SK-N-SH treated with all-trans-retinoic acid at 6 μM for 48 hours (cell line): ENCODE data around the gene RPRD1B.

ENCODE experiments used
- ATAC-seq: fragments of 200-7000 bp; cut with Tn5 transposase; 3 replicates; pipeline ENCODE4 v1.9.1; 2020; ENCODE audit warnings: mild to moderate bottlenecking, moderate library complexity
- ARNTL ChIP-seq: fragments of 450-650 bp; formaldehyde crosslinking; IDR thresholded peaks from 2 replicates; pipeline ENCODE4 v1.5.0; 2020; ENCODE audit warnings: low read depth, mild to moderate bottlenecking, moderate library complexity, borderline replicate concordance
- BACH2 ChIP-seq: fragments of 250-450 bp; sonication (Bioruptor Pico); IDR thresholded peaks from 2 replicates; pipeline ENCODE4 v1.9.0; 2021; ENCODE audit warnings: mild to moderate bottlenecking, borderline replicate concordance
- CSDC2 ChIP-seq: fragments of 250-450 bp; sonication (Bioruptor Pico); IDR thresholded peaks from 2 replicates; pipeline ENCODE4 v1.5.0; 2020; ENCODE audit warnings: mild to moderate bottlenecking, moderate library complexity
- ESRRG ChIP-seq: fragments of 250-450 bp; sonication (Bioruptor Pico); IDR thresholded peaks from 2 replicates; pipeline ENCODE4 v1.6.1; 2021; ENCODE audit warnings: mild to moderate bottlenecking
- GLIS3 ChIP-seq: fragments of 250-450 bp; sonication (Bioruptor Pico); IDR thresholded peaks from 2 replicates; pipeline ENCODE4 v1.5.0; 2020; ENCODE audit warnings: mild to moderate bottlenecking, moderate library complexity
- ISL1 ChIP-seq: fragments of 250-450 bp; sonication (Bioruptor Pico); IDR thresholded peaks from 2 replicates; pipeline ENCODE4 v2.1.2; 2022; ENCODE audit warnings: mild to moderate bottlenecking, moderate library complexity
- OSR1 ChIP-seq: fragments of 250-450 bp; sonication (Bioruptor Pico); IDR thresholded peaks from 2 replicates; pipeline ENCODE4 v1.8.0; 2022; ENCODE audit warnings: moderate library complexity, mild to moderate bottlenecking, inconsistent platforms
- PATZ1 ChIP-seq: fragments of 250-450 bp; sonication (Bioruptor Pico); IDR thresholded peaks from 2 replicates; pipeline ENCODE4 v1.8.0; 2020; ENCODE audit warnings: mild to moderate bottlenecking, moderate library complexity, borderline replicate concordance
- POU6F1 ChIP-seq: fragments of 250-450 bp; sonication (Bioruptor Pico); IDR thresholded peaks from 2 replicates; pipeline ENCODE4 v1.8.0; 2021; ENCODE audit warnings: low read depth, mild to moderate bottlenecking, moderate library complexity, borderline replicate concordance
- PPARA ChIP-seq: fragments of 250-450 bp; sonication (Bioruptor Pico); IDR thresholded peaks from 2 replicates; pipeline ENCODE4 v1.5.0; 2020; ENCODE audit warnings: mild to moderate bottlenecking, borderline replicate concordance
- RARB ChIP-seq: fragments of 250-450 bp; sonication (Bioruptor Pico); IDR thresholded peaks from 2 replicates; pipeline ENCODE4 v1.8.0; 2021; ENCODE audit warnings: mild to moderate bottlenecking, moderate library complexity
- SNAI2 ChIP-seq: fragments of 250-450 bp; sonication (Bioruptor Pico); IDR thresholded peaks from 2 replicates; pipeline ENCODE4 v1.5.0; 2020; ENCODE audit warnings: mild to moderate bottlenecking, moderate library complexity
- TCF4 ChIP-seq: fragments of 250-450 bp; sonication (Bioruptor Pico); IDR thresholded peaks from 2 replicates; pipeline ENCODE4 v1.8.0; 2021; ENCODE audit warnings: mild to moderate bottlenecking, moderate library complexity, borderline replicate concordance
- TOX ChIP-seq: fragments of 250-450 bp; sonication (Bioruptor Pico); IDR thresholded peaks from 2 replicates; pipeline ENCODE4 v1.8.0; 2021; ENCODE audit warnings: mild to moderate bottlenecking, moderate library complexity, borderline replicate concordance
- TSHZ2 ChIP-seq: fragments of 250-450 bp; sonication (Bioruptor Pico); IDR thresholded peaks from 2 replicates; pipeline ENCODE4 v1.5.0; 2020; ENCODE audit warnings: mild to moderate bottlenecking, moderate library complexity
- ZC3H10 ChIP-seq: fragments of 250-450 bp; sonication (Bioruptor Pico); IDR thresholded peaks from 2 replicates; pipeline ENCODE4 v1.5.1; 2021; ENCODE audit warnings: mild to moderate bottlenecking, moderate library complexity
- ZFP3 ChIP-seq: fragments of 250-450 bp; sonication (Bioruptor Pico); IDR thresholded peaks from 2 replicates; pipeline ENCODE4 v1.5.0; 2020; ENCODE audit warnings: mild to moderate bottlenecking, moderate library complexity
- ZFP30 ChIP-seq: fragments of 450-650 bp; formaldehyde crosslinking; IDR thresholded peaks from 2 replicates; pipeline ENCODE4 v1.5.0; 2022; ENCODE audit warnings: mild to moderate bottlenecking, moderate library complexity
- ZNF565 ChIP-seq: fragments of 450-650 bp; formaldehyde crosslinking; conservative IDR thresholded peaks from 2 replicates; pipeline ENCODE4 v1.5.0; 2020; ENCODE audit warnings: low read depth, mild to moderate bottlenecking, moderate library complexity
- ZNF70 ChIP-seq: fragments of 450-650 bp; formaldehyde crosslinking; IDR thresholded peaks from 2 replicates; pipeline ENCODE4 v1.5.0; 2020; ENCODE audit warnings: mild to moderate bottlenecking, moderate library complexity
- ZNF8 ChIP-seq: fragments of 450-650 bp; formaldehyde crosslinking; IDR thresholded peaks from 2 replicates; pipeline ENCODE4 v1.5.0; 2020; ENCODE audit warnings: mild to moderate bottlenecking, moderate library complexity
- TF ChIP-seq, protein P1 (sequence below): fragments of 250-450 bp; sonication (Bioruptor Pico); IDR thresholded peaks from 2 replicates; pipeline ENCODE4 v1.5.1; 2020; ENCODE audit warnings: low read depth, mild to moderate bottlenecking, moderate library complexity

Gene RPRD1B

DNA sequence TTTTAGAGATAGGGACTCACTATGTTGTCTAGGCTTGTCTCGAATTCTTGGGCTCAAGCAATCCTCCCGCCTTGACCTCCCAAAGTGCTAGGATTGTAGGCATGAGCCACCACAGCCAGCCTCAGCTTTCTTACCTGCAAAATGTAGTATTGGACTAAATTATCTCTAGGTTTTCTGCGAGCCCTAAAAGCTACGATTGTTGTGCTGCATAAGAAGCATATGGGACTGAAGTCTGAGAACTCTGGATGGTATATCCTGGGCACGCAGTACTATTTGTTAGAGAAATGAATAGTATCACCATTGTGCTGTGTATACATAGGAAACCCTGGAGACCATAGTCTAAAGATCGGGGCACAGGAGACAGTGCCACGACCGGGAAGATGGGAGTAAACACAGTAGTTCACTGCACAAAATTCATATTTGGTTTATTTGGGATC lies 60.1 kb downstream of the RPRD1B start:
- ATAC-seq = no peak
- TF ChIP-seq RARB (no peak), OSR1 (no peak), TSHZ2 (CRISPR knock-in tag) (no peak), POU6F1 (CRISPR knock-in tag) (no peak), TOX (no peak), PATZ1 (CRISPR knock-in tag) (no peak), ZNF8 (CRISPR knock-in tag) (no peak), PPARA (CRISPR knock-in tag) (no peak), ARNTL (CRISPR knock-in tag) (no peak), ZNF565 (CRISPR knock-in tag) (no peak), GLIS3 (CRISPR knock-in tag) (no peak), TCF4 (CRISPR knock-in tag) (no peak), SNAI2 (CRISPR knock-in tag) (no peak), ZFP30 (CRISPR knock-in tag) (no peak), ESRRG (CRISPR knock-in tag) (no peak), BACH2 (CRISPR knock-in tag) (no peak), ZC3H10 (no peak)

- ATAC-seq = peak; percentile 59
Observed at GRCh38 chr20:38094373-38094891, 60.9 kb downstream of the RPRD1B start.

GRCh38 chr20:38095017-38095686 lies 61.6 kb downstream of the RPRD1B start:
- ATAC-seq = peak; percentile 41
- TF ChIP-seq, protein P1, sequence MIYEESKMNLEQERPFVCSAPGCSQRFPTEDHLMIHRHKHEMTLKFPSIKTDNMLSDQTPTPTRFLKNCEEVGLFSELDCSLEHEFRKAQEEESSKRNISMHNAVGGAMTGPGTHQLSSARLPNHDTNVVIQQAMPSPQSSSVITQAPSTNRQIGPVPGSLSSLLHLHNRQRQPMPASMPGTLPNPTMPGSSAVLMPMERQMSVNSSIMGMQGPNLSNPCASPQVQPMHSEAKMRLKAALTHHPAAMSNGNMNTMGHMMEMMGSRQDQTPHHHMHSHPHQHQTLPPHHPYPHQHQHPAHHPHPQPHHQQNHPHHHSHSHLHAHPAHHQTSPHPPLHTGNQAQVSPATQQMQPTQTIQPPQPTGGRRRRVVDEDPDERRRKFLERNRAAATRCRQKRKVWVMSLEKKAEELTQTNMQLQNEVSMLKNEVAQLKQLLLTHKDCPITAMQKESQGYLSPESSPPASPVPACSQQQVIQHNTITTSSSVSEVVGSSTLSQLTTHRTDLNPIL (CRISPR knock-in tag) = no peak
- TF ChIP-seq ZNF70 (no peak), TCF4 (CRISPR knock-in tag) (no peak), ZNF565 (CRISPR knock-in tag) (no peak), BACH2 (CRISPR knock-in tag) (no peak), ISL1 (CRISPR knock-in tag) (no peak), ARNTL (CRISPR knock-in tag) (no peak), TSHZ2 (CRISPR knock-in tag) (no peak), GLIS3 (CRISPR knock-in tag) (no peak)

More at GRCh38 chr20:38094373-38094891, 60.9 kb downstream of the RPRD1B start:
- no peak for TF ChIP-seq ZNF70
- TF ChIP-seq ESRRG (CRISPR knock-in tag) = no peak
- no peak for TF ChIP-seq POU6F1 (CRISPR knock-in tag)
- TF ChIP-seq CSDC2 (CRISPR knock-in tag) = no peak
- no peak for TF ChIP-seq ZFP3 (CRISPR knock-in tag)
- no peak for TF ChIP-seq ISL1 (CRISPR knock-in tag)
